Left renal pelvis (tissue), 4 donors: ENCODE results near the gene IFFO2. TPM values are rescaled to one million over a fixed set of nuclear protein-coding genes. Genes with fewer than 3 reads are reported as not detected.
"Not testable (repeated sequence)": the region's sequence is repeated elsewhere in the genome, so short reads cannot be mapped to it uniquely, and the experiment has no call there.

Experiments used
- DNase-seq, 4 donors: peaks; one replicate each; pipeline ENCODE4 v3.0.0-alpha.2; 2013; ENCODE audit warnings: low read depth in 4 of 4, low spot score in 3 of 4
- polyA plus RNA-seq, 4 donors: library from polyadenylated mRNA; unstranded; fragments of 120-200 nt; gene quantifications; one replicate each; pipeline ENCODE4 v1.2.1, GENCODE V29; 2013; ENCODE audit not compliant: insufficient read length in 4 of 4

IFFO2 gene
- polyA plus RNA-seq, 4 donors, result 8.7 to 28.7 (median 23.9) TPM

- no peak for DNase-seq
Measured at GRCh38 chr1:18901952-18902522, 54.4 kb downstream of the IFFO2 start.

GRCh38 chr1:18901147-18901951 lies 55.1 kb downstream of the IFFO2 start:
- no peak for DNase-seq

GRCh38 chr1:18900303-18900841 lies 56.1 kb downstream of the IFFO2 start:
- DNase-seq, result no peak

GRCh38 chr1:18899363-18900049 lies 57.0 kb downstream of the IFFO2 start:
- DNase-seq, result no peak

GRCh38 chr1:18898567-18898966 lies 57.9 kb downstream of the IFFO2 start:
- DNase-seq, result no peak

- no peak for DNase-seq
Measured at GRCh38 chr1:18895317-18895716, 61.2 kb downstream of the IFFO2 start.

GRCh38 chr1:18893120-18893519 lies 63.4 kb downstream of the IFFO2 start:
- no peak for DNase-seq

- DNase-seq, result not testable (repeated sequence)
Measured at GRCh38 chr1:18891858-18892257, 64.6 kb downstream of the IFFO2 start.

- DNase-seq, result no peak
Measured at GRCh38 chr1:18891426-18891780, 65.1 kb downstream of the IFFO2 start.

- no peak for DNase-seq
Measured at GRCh38 chr1:18890706-18891425, 65.6 kb downstream of the IFFO2 start.

- no peak for DNase-seq
Measured at GRCh38 chr1:18886003-18886335, 70.5 kb downstream of the IFFO2 start.

- no peak for DNase-seq
Measured at GRCh38 chr1:18885311-18886002, 71.0 kb downstream of the IFFO2 start.

- DNase-seq, result no peak
Measured at GRCh38 chr1:18884727-18885126, 71.7 kb downstream of the IFFO2 start.

GRCh38 chr1:18884419-18884717 lies 72.1 kb downstream of the IFFO2 start:
- DNase-seq, result no peak

GRCh38 chr1:18883636-18884418 lies 72.6 kb downstream of the IFFO2 start:
- DNase-seq, result no peak

GRCh38 chr1:18883079-18883478 lies 73.4 kb downstream of the IFFO2 start:
- no peak for DNase-seq

GRCh38 chr1:18882486-18882885 lies 74.0 kb downstream of the IFFO2 start:
- no peak for DNase-seq

GRCh38 chr1:18881642-18882431 lies 74.6 kb downstream of the IFFO2 start:
- DNase-seq, result no peak

GRCh38 chr1:18881164-18881563 lies 75.3 kb downstream of the IFFO2 start:
- DNase-seq, result no peak
